BLaER1 (cell line): Measurements from ENCODE around the gene CHCHD2.
A peak's percentile ranks its signal among the peaks of the same experiment; 100 is the strongest.
"Not testable (repeated sequence)": the region's sequence is repeated elsewhere in the genome, so short reads cannot be mapped to it uniquely, and the experiment has no call there.

Experiments
- H3K27ac ChIP-seq: shearing (Covaris generic); formaldehyde crosslinking; 2 replicates; pipeline ENCODE4 v1.8.1; 2022
- H3K27me3 ChIP-seq: shearing (Covaris generic); formaldehyde crosslinking; 2 replicates; pipeline ENCODE4 v1.8.1; 2022
- H3K36me3 ChIP-seq: shearing (Covaris generic); formaldehyde crosslinking; 2 replicates; pipeline ENCODE4 v1.8.1; 2022
- H3K4me1 ChIP-seq: shearing (Covaris generic); formaldehyde crosslinking; 2 replicates; pipeline ENCODE4 v1.8.1; 2022
- H3K4me2 ChIP-seq: shearing (Covaris generic); formaldehyde crosslinking; 2 replicates; pipeline ENCODE4 v1.8.1; 2022
- H3K4me3 ChIP-seq: shearing (Covaris generic); formaldehyde crosslinking; 2 replicates; pipeline ENCODE4 v1.8.1; 2022
- H3K9ac ChIP-seq: shearing (Covaris generic); formaldehyde crosslinking; 2 replicates; pipeline ENCODE4 v1.8.1; 2022
- H3K9me3 ChIP-seq: shearing (Covaris generic); formaldehyde crosslinking; 2 replicates; pipeline ENCODE4 v1.8.1; 2022
- H4K20me1 ChIP-seq: shearing (Covaris generic); formaldehyde crosslinking; 2 replicates; pipeline ENCODE4 v1.8.1; 2022
- Cebpa-rat ChIP-seq: shearing (Covaris generic); IDR thresholded peaks from 2 replicates; pipeline ENCODE4 v1.8.1; 2022

Gene CHCHD2, protein sequence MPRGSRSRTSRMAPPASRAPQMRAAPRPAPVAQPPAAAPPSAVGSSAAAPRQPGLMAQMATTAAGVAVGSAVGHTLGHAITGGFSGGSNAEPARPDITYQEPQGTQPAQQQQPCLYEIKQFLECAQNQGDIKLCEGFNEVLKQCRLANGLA

DNA sequence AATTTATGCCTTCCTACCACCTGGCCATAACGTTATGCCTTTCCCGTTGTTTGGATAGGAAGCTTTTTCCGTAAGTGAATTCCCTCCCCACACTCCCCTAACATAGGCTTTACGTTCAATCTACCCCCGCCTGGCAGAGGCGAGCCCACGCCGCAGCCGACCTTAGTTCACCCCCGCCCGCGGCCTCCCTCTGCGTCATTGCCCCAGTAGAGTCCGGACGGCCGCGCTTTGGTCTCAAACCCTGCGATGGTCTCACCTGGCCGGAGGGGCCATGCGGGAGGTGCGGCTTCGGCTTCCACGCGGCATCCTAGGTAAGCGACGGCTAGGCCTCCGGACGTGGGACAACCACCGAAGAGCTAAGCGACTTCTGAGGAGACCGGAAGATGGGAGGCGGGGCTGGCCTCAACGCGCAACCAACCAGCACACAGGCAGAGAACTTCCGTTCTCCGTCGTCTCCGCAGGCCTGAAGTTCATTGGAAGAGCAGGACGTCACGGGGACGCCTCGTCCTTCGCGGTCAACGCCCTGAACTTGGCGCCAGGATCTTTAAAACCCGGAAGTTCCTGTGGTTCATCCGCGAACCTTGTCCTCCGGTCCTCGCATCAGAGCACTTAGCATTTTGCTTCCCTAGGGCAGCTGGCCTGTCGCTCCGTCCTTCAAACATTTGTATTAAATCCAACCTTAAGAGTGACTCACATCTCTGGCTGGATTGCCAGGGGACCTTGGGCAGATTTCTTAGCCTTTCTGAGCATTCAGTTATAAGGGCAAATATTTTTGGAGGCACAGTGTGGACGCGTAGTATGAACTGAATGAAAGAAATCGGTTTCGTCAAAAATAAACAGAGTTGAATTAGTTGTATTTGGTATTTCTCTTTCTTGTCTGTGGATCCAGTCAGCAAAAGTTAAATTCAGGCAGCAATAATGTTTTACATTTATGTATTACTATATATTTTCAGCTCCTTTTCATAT, at the start of gene CHCHD2:
TSS of gene CHCHD2 (minus strand) at position 369 of the 966 bp plus-strand sequence. CDS start at position 306, 63 bp downstream.
- Histone ChIP-seq H3K9me3 (peaks cover 16% of the 10 kb centered on the region), H3K4me1 (peaks cover 30% of the 10 kb centered on the region), H3K4me3 (peak within 1 kb of the TSS; percentile 94), H3K36me3 (peaks cover 37% of the 10 kb centered on the region), H3K4me2 (peak within 1 kb of the TSS; percentile 92), H3K27ac (peak within 1 kb of the TSS; percentile 93), H3K9ac (peak within 1 kb of the TSS; percentile 92), H4K20me1 (peaks cover 48% of the 10 kb centered on the region), H3K27me3 (no peaks in the 10 kb centered on the region)
- TF ChIP-seq Cebpa-rat: no peak

DNA sequence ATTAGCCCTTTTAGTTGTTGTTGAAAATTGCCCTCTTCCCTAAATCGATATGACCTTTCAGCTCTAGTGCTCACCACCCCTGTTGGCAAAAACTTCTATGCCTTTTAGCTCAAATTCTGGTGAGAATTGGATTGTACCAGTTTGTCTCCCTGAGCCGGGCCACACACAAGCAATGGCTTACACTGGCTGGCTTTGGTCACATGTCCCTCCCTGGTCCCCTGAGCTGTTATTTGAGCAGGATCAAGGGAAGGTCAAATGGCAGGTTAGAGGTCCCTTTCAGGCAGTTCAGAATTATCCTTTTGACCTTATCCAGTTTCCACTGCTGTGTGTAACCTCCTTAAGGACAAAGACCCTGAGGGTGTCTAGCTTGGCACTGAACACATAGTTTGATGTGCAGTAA, 24.8 kb upstream of the CHCHD2 start:
- not testable (repeated sequence) for H4K20me1 ChIP-seq, H3K9me3 ChIP-seq, H3K36me3 ChIP-seq, H3K4me1 ChIP-seq, H3K27ac ChIP-seq, H3K27me3 ChIP-seq, H3K9ac ChIP-seq, H3K4me2 ChIP-seq, H3K4me3 ChIP-seq

DNA sequence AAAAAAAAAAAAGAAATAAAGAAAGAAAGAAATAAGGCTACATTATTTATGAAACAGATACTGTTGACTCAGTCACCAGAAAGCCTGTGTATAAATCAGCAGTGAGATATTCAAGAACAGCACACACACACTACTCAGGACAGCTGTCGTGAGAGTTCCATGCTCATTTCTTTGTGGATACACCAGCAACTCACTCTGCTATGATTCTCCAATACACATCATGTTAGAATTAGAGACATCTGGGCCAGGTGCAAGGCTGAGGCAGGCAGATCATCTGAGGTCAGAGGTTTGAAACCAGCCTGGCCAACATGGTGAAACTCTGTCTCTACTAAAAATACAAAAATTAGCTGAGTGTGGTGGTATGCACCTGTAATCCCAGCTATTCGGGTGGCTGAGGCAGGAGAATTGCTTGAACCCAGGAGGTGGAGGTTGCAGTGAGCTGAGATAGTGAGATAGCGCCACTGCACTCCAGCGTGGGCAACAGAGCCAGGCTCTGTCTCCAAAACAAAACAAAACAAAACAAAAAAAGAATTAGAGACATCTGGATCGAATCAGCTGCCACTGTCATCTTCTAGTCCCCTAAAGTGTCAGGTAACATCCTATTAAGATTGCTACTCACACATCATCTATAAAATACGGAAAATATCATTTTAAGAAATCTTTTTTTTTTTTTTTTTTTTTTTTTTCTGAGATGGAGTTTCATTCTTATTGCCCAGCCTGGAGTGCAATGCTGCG, 21.1 kb upstream of the CHCHD2 start:
- Histone ChIP-seq H4K20me1 (no peaks in the 10 kb centered on the region), H3K9me3 (no peaks in the 10 kb centered on the region), H3K27me3 (no peaks in the 10 kb centered on the region), H3K36me3 (no peaks in the 10 kb centered on the region), H3K4me2 (no peak overlapping the region), H3K4me1 (peaks cover 12% of the 10 kb centered on the region; the same call in 1 of the 2 replicates), H3K9ac (no peak overlapping the region), H3K4me3 (no peak overlapping the region), H3K27ac (no peak overlapping the region)
- no peak for TF ChIP-seq Cebpa-rat

DNA sequence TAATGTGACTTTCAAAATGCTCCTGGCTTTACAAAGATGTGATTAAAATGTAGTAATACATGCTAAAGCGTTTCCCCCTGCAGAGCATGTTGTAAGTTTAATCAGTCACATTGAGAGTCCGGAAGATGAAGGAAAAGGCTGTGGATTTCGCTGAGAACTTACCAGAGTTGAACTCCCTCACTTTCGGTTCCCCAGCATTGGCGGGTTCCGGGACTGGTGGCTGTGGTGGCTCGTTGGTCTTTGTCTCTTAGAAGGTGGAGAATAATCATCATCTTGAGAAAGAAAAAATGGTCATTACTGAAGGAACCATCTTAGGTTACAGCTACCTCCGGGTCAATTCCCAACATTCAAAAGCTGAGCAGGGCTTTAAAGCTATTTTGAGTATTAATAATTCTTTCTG, 19.6 kb upstream of the CHCHD2 start:
- H3K9me3 ChIP-seq: no peaks in the 10 kb centered on the region

DNA sequence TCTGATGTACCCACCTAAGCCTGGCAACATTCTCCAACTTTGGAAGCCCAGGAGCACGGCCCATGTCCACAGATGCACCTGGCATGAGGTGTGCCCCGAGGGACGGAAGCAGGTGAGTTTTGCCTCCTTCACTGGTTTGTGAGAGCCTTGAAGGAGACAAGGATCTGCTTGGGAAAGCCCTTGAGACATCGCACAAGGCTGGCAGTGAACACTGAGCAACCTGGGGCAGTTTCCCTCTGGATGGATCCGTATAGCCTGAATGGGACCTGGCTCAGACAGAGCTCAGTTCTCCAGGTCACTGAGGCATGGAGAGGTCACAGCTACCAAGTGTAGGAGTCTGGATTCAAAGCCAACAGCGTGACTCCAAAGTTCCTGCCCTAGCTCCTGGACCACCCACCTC, 18.7 kb upstream of the CHCHD2 start:
- Histone ChIP-seq H3K27ac (no peak overlapping the region), H3K4me1 (peaks cover 12% of the 10 kb centered on the region; the same call in 1 of the 2 replicates), H3K9me3 (no peaks in the 10 kb centered on the region), H3K4me3 (no peak overlapping the region), H3K4me2 (no peak overlapping the region; the same call in 1 of the 2 replicates), H4K20me1 (no peaks in the 10 kb centered on the region), H3K9ac (no peak overlapping the region), H3K36me3 (no peaks in the 10 kb centered on the region), H3K27me3 (no peaks in the 10 kb centered on the region)
- no peak for TF ChIP-seq Cebpa-rat

More for the DNA sequence above, 19.6 kb upstream of the CHCHD2 start:
- Histone ChIP-seq H3K27me3 (no peaks in the 10 kb centered on the region), H3K4me1 (peaks cover 12% of the 10 kb centered on the region; the same call in 1 of the 2 replicates), H3K27ac (no peak overlapping the region), H4K20me1 (no peaks in the 10 kb centered on the region), H3K9ac (no peak overlapping the region), H3K4me3 (no peak overlapping the region), H3K4me2 (no peak overlapping the region), H3K36me3 (no peaks in the 10 kb centered on the region)
- no peak for TF ChIP-seq Cebpa-rat

DNA sequence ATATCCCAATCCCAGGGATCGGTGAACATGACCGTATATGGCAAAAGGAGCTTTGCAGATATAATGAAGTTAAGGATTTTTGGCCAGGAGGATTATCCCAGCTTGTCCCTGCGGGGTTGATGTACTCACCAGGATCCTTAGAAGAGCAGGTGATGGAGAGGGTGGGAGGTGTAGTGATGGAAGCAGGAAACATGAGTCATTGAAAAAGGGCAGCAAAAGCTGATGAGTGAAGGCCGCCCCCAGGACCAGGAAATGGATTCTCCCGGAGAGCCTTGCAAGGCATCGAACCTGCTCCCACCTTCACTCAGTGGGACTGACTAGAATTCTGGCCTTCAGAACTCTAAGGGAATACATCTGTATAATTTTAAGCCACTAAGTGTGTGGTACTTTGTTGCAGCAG, 15.2 kb upstream of the CHCHD2 start:
- H3K36me3 ChIP-seq: no peaks in the 10 kb centered on the region
- H3K4me2 ChIP-seq: no peak overlapping the region
- no peak overlapping the region for H3K4me3 ChIP-seq
- no peaks in the 10 kb centered on the region for H4K20me1 ChIP-seq
- H3K4me1 ChIP-seq: peaks cover 12% of the 10 kb centered on the region; the same call in 1 of the 2 replicates
- H3K27me3 ChIP-seq: no peaks in the 10 kb centered on the region
- H3K9ac ChIP-seq: no peak overlapping the region
- no peak for TF ChIP-seq Cebpa-rat
- H3K27ac ChIP-seq: no peak overlapping the region
- peaks cover 5% of the 10 kb centered on the region; the same call in 1 of the 2 replicates for H3K9me3 ChIP-seq

DNA sequence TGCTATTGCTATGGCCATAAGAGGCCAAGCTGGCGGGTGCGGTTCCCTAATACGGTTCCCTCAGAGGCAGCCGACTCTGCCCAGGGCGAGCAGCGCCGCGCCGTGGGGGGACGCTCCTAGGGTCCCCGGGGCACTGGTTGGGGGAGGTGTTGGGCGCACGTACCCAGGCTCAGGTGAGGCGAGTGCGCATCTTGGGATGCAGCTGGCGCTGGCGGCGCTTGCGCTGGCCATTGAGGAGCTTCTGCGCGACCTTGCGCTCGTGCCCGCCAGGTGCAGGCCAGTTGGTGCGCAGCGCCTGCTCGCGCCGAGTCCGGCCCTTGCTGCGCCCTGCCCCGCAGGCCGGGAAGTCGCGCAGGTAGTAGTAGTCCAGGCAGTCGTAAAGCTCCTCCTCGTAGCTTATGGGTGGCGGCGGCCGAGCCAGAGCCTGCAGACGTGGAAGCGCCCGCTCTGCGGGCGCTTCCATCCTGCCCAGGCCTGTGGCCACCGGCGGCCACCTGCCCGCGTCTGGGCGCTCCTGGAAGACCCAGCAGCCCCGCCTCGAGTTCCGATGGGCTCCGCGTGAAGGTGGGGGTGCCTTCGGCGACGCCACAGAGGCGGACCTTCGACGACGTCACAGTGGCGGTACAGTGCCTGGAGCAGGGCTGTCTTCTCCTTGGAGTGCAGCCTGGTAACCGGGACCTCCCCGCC, 9.7 kb upstream of the CHCHD2 start, which contains the start of gene NUPR2:
TSS of gene NUPR2 (minus strand) at position 566 of the 687 bp plus-strand sequence. CDS start at position 463, 103 bp downstream.
- TF ChIP-seq Cebpa-rat: no peak
- no peaks in the 10 kb centered on the region for H4K20me1 ChIP-seq
- H3K27ac ChIP-seq: no peak within 1 kb of the TSS
- H3K9ac ChIP-seq: no peak within 1 kb of the TSS
- H3K4me2 ChIP-seq: no peak within 1 kb of the TSS
- H3K36me3 ChIP-seq: no peaks in the 10 kb centered on the region
- H3K9me3 ChIP-seq: peaks cover 15% of the 10 kb centered on the region
- H3K27me3 ChIP-seq: no peaks in the 10 kb centered on the region
- no peak within 1 kb of the TSS for H3K4me3 ChIP-seq
- H3K4me1 ChIP-seq: no peaks in the 10 kb centered on the region; the same call in 1 of the 2 replicates

DNA sequence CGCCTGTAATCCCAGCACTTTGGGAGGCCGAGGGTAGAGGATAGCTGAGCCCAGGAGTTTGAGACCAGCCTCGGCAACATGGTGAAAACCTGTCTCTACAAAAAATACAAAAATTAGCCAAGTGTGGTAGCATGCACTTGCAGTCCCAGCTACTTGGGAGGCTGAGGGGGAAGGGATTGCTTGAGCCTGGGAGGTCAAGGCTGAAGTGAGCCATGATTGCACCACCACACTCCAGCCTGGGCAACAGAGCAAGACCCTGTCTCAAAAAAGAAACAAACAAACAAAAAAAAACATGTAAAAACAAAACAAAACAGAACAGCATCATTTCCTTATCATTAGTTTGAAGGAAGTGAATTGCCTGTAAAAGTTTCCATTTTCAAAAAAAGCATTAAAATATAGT, 6.0 kb upstream of the CHCHD2 start:
- H3K4me3 ChIP-seq, H3K4me1 ChIP-seq, H3K27me3 ChIP-seq, H4K20me1 ChIP-seq, H3K9ac ChIP-seq, H3K27ac ChIP-seq, H3K4me2 ChIP-seq, H3K36me3 ChIP-seq: not testable (repeated sequence)
- H3K9me3 ChIP-seq: peaks cover 28% of the 10 kb centered on the region

DNA sequence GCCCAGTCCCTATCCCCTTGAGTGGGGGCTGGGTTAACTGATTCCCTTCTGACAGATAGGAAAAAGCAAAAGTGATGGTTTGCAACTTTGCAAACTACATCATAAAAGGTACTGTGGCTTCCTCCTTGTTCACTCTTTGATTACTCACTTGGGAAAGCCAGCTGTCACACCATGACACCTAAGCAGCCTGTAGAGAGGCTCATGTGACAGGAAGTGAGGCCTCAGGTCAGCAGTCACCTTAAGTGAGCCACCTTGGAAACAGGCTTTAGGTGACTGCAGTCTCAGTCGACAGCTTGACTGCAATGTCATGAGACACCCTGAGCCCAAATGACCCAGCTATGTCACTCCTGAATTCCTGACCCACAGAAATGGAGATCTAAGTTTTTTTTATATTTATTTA, 4.3 kb upstream of the CHCHD2 start:
- H3K36me3 ChIP-seq: no peaks in the 10 kb centered on the region
- no peak overlapping the region for H3K9ac ChIP-seq
- no peak for TF ChIP-seq Cebpa-rat
- peaks cover 6% of the 10 kb centered on the region; the same call in 1 of the 2 replicates for H4K20me1 ChIP-seq
- H3K4me3 ChIP-seq: no peak overlapping the region
- H3K4me2 ChIP-seq: no peak overlapping the region
- no peak overlapping the region for H3K27ac ChIP-seq
- H3K27me3 ChIP-seq: no peaks in the 10 kb centered on the region
- H3K4me1 ChIP-seq: peaks cover 12% of the 10 kb centered on the region; the same call in 1 of the 2 replicates
- H3K9me3 ChIP-seq: peaks cover 18% of the 10 kb centered on the region
